Activated T-cell treated with anti-CD3 and anti-CD28 coated beads for 24 hours (primary cell): Measurements from ENCODE around the gene TREML1.
"Not testable (repeated sequence)": the region's sequence is repeated elsewhere in the genome, so short reads cannot be mapped to it uniquely, and the experiment has no call there.

Experiments
- DNase-seq: peaks from one replicate; pipeline ENCODE4 v3.0.0-alpha.2; 2020; ENCODE audit warnings: low read depth

The TREML1 gene, protein sequence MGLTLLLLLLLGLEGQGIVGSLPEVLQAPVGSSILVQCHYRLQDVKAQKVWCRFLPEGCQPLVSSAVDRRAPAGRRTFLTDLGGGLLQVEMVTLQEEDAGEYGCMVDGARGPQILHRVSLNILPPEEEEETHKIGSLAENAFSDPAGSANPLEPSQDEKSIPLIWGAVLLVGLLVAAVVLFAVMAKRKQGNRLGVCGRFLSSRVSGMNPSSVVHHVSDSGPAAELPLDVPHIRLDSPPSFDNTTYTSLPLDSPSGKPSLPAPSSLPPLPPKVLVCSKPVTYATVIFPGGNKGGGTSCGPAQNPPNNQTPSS

DNA sequence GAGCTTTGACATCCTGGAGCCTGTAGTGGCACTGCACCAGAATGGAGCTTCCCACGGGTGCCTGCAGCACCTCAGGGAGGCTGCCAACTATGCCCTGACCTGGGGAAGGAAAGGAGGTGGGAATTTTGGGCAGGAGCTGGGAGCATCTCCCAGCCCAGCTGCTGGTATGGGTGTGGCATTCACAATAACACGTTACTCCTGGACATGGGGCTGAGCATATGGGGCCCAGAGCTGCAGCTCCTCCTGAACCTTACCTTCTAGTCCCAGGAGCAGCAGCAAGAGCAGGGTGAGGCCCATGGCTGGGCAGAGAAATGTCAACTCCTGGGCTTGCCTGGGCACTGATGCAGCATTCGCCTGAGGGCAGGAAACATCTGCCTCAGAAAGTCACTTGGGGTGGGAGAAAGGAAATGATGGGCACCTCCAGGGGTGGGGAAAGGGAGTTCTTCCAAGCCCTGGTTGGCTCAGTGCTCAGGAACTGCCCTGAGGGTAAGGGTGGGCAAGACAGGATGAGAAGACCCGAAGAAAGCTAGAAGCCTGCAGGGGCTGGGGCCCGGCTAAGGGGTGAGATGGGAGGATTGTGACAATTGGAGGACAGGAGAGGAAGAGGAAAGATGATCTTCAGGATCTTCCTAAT is at the start of gene TREML1:
TSS of gene TREML1 (minus strand) at position 356 of the 634 bp plus-strand sequence. CDS start at position 297, 59 bp downstream.
- no peak for DNase-seq

DNA sequence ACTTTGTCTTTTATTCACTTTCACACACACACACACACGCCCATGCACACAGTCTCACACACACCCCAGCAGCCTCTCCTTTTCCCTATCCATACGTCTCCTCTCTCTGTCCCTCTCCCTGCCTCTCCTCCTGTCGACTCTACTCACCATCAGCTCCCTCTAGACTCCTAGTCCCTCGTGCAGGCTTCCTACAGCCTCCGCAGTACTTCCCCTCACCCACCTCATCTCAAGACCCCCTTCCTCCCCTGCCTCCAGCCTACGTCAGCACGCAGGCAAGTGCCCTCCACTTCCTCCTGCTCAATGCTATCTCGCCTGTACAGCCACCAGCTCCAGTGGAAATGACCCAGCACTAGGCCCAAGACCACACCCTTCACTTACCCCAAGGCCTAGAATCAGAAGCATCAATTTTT is 47.6 kb upstream of the TREML1 start:
- no peak for DNase-seq

DNA sequence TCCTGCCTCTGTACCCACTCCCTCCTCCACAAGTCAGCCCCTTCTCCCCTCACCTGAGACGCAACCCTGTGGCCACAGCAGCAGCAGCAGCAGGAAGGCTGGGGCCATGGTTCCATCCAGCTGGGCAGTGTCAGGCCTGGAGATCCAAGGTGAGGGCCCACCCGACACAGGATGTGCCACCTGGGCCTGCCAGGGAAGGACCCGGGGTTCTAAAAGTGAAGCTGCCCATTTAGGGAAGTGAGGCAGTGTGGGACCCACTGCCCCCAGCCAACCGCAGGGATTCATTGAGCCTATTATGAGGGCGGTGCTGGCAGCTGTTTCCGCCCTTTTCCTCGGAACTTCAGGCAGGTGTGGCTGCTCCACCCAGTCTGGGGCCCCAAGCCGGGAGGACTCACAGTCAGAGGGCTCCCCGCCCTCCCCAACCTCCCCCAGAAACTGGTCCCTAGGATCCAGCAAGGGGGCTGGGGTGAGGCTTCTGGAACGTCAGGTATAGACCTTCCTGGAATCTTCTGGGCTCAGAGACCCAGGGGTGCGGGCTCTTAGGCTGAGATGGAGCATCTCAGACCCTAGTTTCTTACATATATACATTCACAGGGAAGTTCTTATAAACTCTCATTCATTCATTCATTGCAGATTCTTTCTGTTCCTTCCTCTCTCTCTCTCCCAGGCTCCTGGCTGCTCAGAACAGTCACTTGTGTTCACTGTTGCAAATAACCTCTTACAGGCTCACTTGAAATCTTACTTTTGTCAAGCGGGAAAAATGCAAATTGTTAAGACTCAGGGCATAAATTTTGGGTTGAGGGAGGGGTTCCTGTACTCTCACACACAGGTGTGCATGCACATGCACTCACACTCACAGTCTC is 47.0 kb upstream of the TREML1 start, which contains the start of gene TREML2:
TSS of gene TREML2 (minus strand) at position 249 of the 863 bp plus-strand sequence. CDS start at position 108, 141 bp downstream.
- no peak for DNase-seq

DNA sequence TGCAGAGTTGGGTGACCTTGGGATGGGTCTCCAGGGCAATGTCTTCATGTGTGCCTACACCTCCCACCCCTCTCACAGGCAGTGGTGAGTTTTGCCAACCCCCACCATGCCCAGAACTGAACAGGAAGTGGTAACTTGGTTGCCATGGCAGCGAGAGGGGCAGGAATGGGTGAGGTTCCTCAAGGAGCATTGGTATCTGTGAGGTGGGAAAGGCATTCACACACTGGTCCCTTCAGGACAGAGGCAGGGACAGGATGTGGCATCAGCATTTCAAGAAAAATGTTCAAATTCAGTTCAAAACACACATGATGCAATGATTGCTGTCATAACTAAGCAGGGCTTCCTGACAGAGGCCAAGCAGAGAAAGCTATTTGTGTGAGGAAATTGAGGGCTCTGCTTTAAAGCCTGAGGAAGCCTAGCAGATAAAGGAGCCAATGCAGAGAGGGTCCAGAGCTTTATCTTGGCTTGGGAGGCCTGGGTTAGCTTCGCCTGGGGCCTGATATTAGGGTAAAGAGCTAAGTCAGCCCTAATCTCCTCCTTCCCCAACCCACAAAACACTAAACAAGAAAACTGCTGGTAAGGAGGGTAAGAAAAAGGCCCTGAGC is 46.3 kb upstream of the TREML1 start:
- DNase-seq, result peak; percentile 25

DNA sequence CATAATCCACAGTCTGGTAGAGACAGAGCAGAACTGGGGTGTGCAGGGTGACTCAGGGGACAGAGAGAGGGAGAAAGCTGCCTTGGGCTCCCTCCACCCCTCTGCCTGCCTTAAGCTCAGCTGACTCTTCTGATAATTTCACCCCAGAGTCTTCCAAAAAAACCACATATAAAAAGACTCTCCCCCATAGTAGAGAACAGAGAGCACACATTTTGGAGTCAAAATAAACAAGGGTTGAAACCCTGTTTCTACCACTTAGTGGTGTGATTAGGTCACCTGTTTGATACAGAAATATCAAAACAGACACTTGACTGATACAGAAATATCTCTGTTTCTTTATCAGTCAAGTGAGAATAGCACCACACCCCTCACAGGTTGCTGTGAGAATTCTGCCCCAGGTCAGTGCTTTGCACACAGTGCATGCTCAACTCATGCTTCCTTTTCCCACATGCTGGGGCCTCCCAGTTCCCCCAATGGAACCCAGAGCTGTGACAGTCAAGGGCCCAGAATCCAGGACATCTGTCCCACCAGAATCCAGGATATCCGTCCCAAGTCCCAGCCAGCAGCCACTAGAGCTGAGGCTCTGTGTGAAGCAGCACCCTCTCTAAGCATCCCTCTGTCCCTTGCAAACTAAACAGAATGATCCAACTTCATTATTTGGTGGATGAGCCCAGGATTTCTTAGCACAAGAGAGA is 45.6 kb upstream of the TREML1 start:
- peak; percentile 11 for DNase-seq

DNA sequence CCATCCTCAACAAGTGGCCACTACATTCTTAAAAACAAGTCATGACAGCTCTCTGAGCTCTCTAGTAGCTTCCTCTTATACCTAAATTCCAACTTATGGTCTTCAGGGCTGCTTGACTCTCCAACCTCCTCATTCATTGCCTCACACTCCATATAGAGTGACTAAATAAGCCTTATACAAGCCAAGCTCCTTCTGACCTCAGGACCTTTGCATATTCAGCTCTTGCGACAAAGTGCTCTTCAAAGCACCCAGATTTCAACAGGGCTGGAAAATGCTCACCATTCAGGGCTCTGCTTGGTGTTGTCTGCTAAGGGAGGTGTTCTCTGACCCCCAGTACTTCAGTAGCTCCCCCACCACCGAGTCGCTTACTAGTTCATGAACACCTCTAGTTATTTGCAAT is 43.1 kb upstream of the TREML1 start:
- DNase-seq, result no peak

DNA sequence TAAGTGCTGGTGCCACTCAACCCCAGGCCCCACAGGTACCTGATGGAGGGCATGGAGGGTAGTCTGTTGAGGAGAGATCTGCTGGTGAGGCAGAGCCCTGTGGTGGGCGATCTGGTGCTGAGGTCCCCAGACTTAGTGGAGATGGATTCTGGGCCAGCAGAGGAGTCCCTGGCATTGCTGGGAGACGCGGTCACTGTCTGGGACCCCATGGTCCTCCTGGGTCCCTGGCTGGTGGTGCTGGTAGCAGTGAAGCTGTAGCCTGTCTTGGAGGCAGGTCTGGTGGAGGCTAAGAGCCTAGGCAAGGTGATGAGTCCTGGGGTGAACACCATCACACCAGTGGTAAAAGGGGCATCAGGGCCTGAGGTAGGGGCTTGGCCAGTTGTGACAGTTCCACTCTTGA is 40.2 kb upstream of the TREML1 start:
- no peak for DNase-seq

DNA sequence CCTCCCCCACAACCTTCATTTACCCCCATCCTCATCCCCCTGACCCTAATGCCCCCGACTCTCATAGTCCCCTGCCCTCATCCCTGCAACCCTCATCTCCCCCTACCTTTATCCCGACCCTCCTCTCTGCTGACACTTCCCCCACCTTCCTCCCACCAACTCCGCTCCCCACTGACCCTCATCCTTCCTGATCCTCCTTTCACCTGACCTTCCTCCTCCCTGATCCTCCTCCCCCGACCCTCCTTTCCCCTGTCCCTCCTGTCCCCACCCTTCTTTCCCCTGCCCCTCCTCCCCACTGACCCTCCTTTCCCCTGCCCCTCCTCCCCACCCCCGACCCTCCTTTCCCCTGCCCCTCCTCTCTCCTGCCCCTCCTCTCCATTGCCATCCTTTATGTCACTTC is 39.7 kb upstream of the TREML1 start:
- DNase-seq, result no peak

DNA sequence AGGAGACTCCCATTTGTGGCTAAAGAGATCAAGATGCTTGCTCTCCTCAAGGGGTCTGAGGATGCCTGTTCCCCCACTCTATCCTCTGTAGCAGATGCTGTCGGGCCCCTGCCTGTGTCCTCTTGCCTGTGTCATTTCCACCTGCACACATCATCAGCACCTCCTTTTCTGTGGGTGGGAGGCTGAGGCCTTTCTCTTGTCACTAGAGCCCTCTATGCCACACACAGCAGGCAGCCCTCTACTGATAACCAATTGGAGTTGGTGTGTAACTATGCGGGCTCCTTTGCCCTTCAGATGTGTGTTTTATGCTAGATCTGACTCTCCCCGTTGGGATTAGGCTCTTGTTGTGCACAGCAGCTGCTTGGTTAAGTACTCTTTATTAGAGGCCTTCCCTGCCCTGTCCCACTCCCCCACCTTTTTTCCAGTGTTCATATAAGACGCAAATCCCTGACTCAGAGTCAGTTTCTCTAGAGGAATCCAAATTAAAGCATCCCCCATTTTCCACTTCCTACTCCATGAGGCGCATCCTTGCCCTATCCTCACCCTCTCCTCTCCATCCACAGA is 39.1 kb upstream of the TREML1 start:
- no peak for DNase-seq

DNA sequence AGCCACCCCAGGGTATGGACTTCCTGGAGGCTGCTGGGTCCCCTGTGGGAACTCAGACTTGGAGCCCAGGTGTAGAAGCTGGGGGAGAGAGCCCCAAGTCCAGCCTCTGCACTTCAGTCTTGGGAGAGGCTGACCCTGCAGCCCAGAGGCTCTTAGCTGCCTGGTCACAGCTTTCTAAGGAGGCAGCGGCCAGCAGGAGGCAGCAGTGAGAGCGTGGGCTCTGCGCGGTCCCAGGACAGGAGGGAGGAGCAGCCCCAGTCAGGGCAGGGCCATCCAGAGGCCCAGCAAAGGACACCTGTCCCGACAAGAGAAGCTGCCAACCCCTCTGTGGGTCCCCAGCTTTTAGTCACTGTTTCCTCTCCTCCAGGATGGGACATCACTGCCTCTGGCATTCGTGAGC is 37.4 kb upstream of the TREML1 start:
- DNase-seq, result no peak

DNA sequence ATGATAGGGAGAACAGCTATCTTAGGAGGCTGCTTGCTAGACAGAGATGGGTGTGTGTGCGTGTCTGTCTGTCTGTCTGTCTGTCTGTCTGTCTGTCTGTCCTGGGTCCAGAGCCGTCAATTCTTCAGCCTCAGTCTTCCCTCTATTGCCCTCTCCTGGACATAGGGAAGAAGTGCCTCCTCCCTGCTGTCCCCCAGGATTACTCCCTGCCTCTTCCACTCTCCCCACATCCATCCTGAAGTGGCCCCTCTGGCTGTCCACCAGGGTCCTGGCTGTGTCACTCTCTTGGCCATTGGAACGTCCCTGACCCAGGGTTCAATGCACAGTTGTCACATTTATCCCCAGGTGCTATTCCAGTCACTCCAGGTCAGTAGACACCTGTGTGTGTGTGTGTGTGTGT is 36.6 kb upstream of the TREML1 start:
- no peak for DNase-seq

DNA sequence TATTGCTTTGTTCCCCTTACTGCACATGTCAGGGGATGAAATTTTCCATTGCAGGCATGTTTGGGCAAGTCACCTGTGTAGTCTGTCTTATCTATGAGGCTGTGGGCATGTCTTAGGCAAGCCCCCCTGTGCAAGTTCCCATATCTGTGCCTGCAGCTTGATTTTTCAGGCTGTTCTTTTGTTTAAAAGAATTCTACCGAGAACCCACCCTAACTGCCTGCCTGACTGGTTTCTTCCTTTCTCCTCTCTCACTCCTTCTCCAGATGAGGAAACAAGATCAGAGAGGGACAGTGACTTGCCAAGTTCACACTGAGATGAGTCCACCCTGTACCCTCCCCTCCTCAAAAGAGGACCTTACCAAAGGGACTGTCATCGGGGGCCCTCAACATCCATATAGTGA is 35.8 kb upstream of the TREML1 start:
- no peak for DNase-seq

DNA sequence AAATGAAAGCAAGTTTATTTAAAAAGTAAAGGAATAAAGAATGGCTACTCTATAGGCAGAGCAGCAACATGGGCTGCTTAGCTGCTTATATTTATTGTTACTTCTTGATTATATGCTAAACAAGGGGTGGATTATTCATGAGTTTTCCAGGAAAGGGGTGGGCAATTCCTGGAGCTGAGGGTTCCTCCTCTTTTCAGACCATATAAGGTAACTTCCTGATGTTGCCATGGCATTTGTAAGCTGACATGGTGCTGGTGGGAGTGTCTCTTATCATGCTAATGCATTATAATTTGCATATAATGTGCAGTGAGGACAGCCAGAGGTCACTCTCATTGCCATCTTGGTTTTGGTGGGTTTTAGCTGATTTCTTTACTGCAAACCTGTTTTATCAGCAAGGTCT is 34.9 kb upstream of the TREML1 start:
- not testable (repeated sequence) for DNase-seq

DNA sequence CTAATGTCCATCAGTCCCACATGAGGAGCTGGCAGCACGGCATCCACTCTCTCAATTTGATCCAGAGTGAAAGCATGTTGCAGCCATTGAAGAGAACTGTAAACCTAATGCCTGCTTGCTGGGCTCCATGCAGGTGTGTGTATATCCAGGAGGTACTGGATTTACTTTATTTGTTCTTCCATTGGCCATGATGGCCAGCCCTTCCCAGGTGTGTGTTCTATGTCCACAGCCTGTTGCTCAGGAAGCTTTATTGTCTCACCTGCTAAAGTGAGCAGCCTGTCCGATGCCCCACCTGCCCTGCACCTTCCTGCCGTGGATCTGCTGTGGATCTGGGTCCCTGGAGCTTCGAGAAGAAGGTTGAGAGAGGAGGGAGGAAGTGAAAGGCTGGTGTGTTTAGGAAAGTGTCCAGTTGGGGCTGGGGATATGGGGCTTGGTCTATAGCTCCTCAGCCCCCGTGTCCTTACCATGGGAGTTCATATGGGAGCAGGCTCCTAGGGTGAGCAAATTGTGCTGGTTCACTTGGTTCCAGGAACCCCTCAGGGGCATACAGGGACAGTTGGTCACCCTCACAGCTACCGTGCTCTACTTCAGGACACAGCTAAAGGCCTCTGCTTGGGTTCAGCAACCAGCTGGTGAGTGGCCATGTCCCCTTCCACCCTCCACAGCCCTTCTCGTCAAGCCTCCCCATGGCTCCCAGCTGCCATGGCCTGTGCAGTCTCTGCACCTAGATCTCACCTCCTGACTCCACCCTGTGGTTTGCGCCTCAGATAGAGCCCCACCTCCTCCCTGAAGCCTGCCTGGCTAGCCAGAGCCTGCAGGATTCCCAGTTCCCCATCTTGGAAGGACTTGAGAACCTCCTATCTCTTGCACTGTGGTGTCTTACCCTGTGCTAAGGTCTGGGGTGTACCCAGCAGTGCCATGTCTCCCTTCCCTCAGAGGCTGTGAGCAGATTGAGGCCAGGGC is 34.1 kb upstream of the TREML1 start:
- no peak for DNase-seq

DNA sequence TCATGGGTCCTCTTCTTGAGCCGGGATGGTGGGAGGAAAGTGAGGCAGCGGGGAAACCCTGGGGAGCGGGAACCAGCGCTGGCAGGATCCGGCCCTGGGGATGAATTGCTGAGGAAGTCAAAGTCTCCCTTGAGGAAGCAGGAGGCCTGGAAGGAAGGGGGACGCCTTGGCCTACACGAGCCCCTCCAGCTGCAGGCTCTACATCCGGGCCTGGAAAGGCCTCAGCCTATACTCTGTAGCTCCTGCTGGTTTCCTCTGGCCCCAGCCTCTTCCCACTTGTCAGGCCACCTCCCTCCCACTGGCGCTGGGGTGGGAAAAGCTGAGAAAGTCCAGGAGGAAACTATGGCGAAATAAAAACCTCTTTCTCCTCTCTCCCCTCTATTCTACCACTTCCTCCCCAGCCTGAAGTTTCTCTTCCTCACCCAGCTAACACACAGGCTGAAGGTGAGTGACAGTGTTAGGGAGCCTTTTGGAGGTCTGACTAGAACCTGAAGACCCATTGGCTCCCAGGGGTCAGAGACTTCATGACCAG is 31.9 kb upstream of the TREML1 start:
- no peak for DNase-seq

DNA sequence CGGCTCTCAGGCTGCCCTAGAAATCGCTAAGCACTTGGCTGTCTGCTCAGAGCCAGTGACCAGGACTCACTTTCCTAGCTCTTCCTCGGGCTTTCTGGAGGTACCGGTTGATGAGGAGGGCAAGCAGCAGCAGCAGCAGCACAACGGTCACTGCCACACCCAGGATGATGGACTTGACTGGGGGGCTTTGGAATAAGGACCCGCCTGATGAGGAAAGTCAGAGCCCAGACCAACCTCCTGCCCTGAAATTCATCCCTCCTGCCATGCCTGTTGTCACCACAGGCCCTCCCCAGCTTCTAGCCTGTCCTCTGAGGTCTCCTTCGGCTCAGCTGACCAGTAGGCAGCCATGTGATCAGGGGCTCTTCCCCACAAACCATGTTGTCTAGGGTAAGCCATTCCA is 30.6 kb upstream of the TREML1 start:
- DNase-seq, result no peak

DNA sequence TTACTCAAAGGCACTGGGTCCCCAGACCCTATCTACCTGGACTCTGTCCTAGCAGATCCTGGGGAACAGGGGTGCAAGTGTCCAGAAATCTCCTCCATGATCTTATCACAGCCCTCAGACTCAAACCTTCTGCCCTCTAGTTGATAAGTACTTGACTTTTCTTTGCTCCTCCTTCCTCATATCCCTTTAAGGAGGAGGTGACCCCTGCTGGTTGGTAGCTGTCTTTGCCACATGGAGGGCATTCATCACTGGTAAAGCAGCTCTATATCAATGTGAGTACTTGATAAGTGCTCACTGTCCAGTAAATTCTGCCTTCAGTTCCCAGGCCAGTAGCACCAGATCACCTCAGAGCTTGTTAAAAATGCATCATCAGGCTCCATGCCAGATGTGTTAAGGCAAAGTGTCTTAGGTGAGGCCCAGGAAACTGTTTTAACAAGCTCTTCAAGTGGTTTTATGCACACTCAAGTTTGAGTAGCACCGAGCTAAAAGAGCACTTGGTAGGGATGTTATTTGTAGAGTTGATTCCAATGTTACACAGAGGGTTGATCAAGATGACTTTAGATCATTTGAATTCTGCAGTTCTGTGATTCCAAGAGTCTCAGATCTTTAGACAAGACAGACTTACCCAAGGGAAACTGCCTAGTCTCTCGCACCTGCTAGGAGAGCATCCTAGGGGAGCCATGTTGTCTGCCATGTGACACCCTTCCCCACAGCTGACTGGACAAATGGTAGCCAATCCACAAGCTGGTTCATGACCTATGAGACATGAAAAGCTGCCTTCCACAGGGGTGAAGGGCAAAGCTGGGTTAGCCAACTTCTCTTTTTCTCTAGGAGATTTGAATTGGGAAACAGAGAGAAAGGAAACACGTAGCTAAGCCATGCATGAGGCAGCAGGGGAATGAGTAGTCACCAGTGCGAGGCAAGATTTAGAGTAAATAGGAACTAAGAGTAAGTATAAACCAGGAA is 28.2 kb upstream of the TREML1 start:
- DNase-seq, result peak; percentile 23

DNA sequence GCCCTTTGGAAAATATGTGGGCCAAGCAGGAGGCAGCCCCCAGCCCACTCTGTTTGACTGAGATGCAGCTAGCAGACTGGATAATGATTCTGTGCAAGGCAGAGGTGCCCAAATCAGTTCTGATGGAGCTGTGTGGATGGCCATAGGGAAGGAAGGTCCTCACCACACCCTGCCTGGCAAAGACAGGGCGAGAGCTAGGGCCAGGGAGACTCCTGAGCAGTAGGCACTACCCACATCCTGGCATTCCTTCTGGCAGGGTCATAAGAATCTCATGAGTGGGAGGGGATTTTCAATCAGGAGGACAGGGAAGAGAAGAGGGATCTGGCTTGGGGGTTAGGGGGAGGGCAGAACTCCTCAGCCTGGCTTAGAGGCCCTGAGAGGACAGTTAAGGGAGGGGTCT is 27.4 kb upstream of the TREML1 start:
- no peak for DNase-seq

DNA sequence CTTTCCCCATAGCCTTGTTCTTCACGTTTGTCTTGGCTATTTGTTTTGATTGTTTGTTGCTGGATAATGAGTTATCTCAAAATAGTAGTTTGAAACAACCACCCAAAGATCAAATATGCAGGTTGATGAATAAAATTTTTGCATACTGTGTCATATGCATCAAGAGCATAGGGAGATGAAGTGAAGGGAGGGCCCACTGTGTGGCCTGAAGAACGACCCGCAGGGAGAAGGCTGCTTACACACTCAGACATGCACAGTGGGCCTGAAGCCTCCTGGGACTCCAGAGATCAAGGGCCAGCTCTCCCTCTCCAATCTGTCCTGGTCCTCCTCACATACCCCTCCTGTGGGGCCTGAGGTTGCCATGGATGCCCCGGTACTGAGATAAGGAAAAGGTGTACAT is 25.0 kb upstream of the TREML1 start:
- no peak for DNase-seq
